ENCODE measurements around the gene CCDC6. TPM values are rescaled to one million over a fixed set of nuclear protein-coding genes. Genes with fewer than 3 reads are reported as not detected.

The CCDC6 gene
- total RNA-seq, 2 experiments from 2014 or later: 21.6 to 22.1 TPM

GRCh38 chr10:59898125-59898835 lies 8.1 kb downstream of the CCDC6 start:
- DNase-seq (no peak), ATAC-seq (ENCODE audit: poor library complexity) (no peak)
- Mint-ChIP-seq H3K27me3 (no peaks in the 10 kb centered on the region), H3K9me3 (no peaks in the 10 kb centered on the region), H3K27ac (no peak overlapping the region), H3K4me1 (ENCODE audit: low read depth) (peaks cover 86% of the 10 kb centered on the region), H3K4me3 (no peak overlapping the region), H3K36me3 (ENCODE audit: low read depth) (peaks cover 12% of the 10 kb centered on the region)
- ChIA-PET CTCF (interaction anchor here (1.5 kb wide), 1 partner anchor 8 kb away, joined by 4 read pairs; the partner anchor contains the start of gene CCDC6), POLR2A (interaction anchor here (0.6 kb wide), 1 partner anchor 593 kb away, joined by 3 read pairs; no protein-coding TSS in a partner anchor)
- H3K9me3 ChIP-seq (ENCODE audit: control insufficient read depth in 1 of 2, insufficient read depth in 1 of 2, low read length in 2 of 2): no peaks in the 10 kb centered on the region
- TF ChIP-seq CTCF (IDR thresholded peaks at IDR 0.05): no peak
- H3K36me3 ChIP-seq (ENCODE audit: insufficient read depth, low read length): peaks cover 6% of the 10 kb centered on the region
- H3K27ac ChIP-seq (ENCODE audit: low read depth in 1 of 2, low read length in 2 of 2): no peak overlapping the region
- no peaks in the 10 kb centered on the region for H3K27me3 ChIP-seq (ENCODE audit: control insufficient read depth in 1 of 2, insufficient read depth in 2 of 2, low read length in 2 of 2)
- intact Hi-C loops (cut with DNase I, micrococcal nuclease): no loop called here
- no peak overlapping the region for H3K4me3 ChIP-seq (ENCODE audit: low read length)
- H3K4me1 ChIP-seq (ENCODE audit: insufficient read depth, low read length): peaks cover 20% of the 10 kb centered on the region

GRCh38 chr10:59896191-59896590 lies 10.2 kb downstream of the CCDC6 start:
- no peak for ATAC-seq (ENCODE audit: poor library complexity)
- no peak overlapping the region for H3K27ac Mint-ChIP-seq

GRCh38 chr10:59895629-59896116 lies 10.7 kb downstream of the CCDC6 start:
- POLR2A ChIA-PET: no interaction called here
- CTCF ChIA-PET: interaction anchor here (0.8 to 1.2 kb wide), 2 partner anchors 11 to 22 kb away, joined by 3 read pairs; partner anchors contain the start of gene CCDC6
- intact Hi-C loops (cut with DNase I, micrococcal nuclease): no loop called here
- H3K27ac Mint-ChIP-seq: no peak overlapping the region
- Histone ChIP-seq H3K27me3 (ENCODE audit: control insufficient read depth in 1 of 2, insufficient read depth in 2 of 2, low read length in 2 of 2) (no peaks in the 10 kb centered on the region), H3K9me3 (ENCODE audit: control insufficient read depth in 1 of 2, insufficient read depth in 1 of 2, low read length in 2 of 2) (no peaks in the 10 kb centered on the region), H3K27ac (ENCODE audit: low read depth in 1 of 2, low read length in 2 of 2) (no peak overlapping the region), H3K4me3 (ENCODE audit: low read length) (no peak overlapping the region), H3K4me1 (ENCODE audit: insufficient read depth, low read length) (peaks cover 25% of the 10 kb centered on the region), H3K36me3 (ENCODE audit: insufficient read depth, low read length) (peaks cover 8% of the 10 kb centered on the region)
- peaks cover 80% of the 10 kb centered on the region for H3K4me1 Mint-ChIP-seq (ENCODE audit: low read depth)
- no peaks in the 10 kb centered on the region for H3K9me3 Mint-ChIP-seq
- DNase-seq (no peak), ATAC-seq (ENCODE audit: poor library complexity) (no peak)
- no peak overlapping the region for H3K4me3 Mint-ChIP-seq
- peaks cover 6% of the 10 kb centered on the region for H3K36me3 Mint-ChIP-seq (ENCODE audit: low read depth)
- H3K27me3 Mint-ChIP-seq: no peaks in the 10 kb centered on the region
- TF ChIP-seq CTCF (IDR thresholded peaks at IDR 0.05): no peak

More at GRCh38 chr10:59896191-59896590, 10.2 kb downstream of the CCDC6 start:
- Mint-ChIP-seq H3K4me3 (no peak overlapping the region), H3K9me3 (no peaks in the 10 kb centered on the region), H3K4me1 (ENCODE audit: low read depth) (peaks cover 83% of the 10 kb centered on the region), H3K36me3 (ENCODE audit: low read depth) (peaks cover 6% of the 10 kb centered on the region), H3K27me3 (no peaks in the 10 kb centered on the region)
- no peak for DNase-seq
- ChIA-PET POLR2A (interaction anchor here (0.6 kb wide), 1 partner anchor 651 kb away, joined by 3 read pairs; no protein-coding TSS in a partner anchor), CTCF (no interaction called here)
- Histone ChIP-seq H3K9me3 (ENCODE audit: control insufficient read depth in 1 of 2, insufficient read depth in 1 of 2, low read length in 2 of 2) (no peaks in the 10 kb centered on the region), H3K27ac (ENCODE audit: low read depth in 1 of 2, low read length in 2 of 2) (no peak overlapping the region), H3K27me3 (ENCODE audit: control insufficient read depth in 1 of 2, insufficient read depth in 2 of 2, low read length in 2 of 2) (no peaks in the 10 kb centered on the region), H3K4me1 (ENCODE audit: insufficient read depth, low read length) (peaks cover 25% of the 10 kb centered on the region), H3K36me3 (ENCODE audit: insufficient read depth, low read length) (peaks cover 9% of the 10 kb centered on the region), H3K4me3 (ENCODE audit: low read length) (no peak overlapping the region)
- no peak for TF ChIP-seq CTCF (IDR thresholded peaks at IDR 0.05)
- intact Hi-C loops (cut with DNase I, micrococcal nuclease): no loop called here

Measured in CD4-positive, alpha-beta T cell (primary cell).